Activated CD4-positive, CD25-positive, alpha-beta regulatory T cell treated with anti-CD3 and anti-CD28 coated beads, Interleukin-2, amount 50 U/mL, for 24 hours (primary cell): ENCODE results near the gene ZNF160.
"Not testable (repeated sequence)": the region's sequence is repeated elsewhere in the genome, so short reads cannot be mapped to it uniquely, and the experiment has no call there.

Experiments
- ATAC-seq, 2 donors: fragments of 150-1000 bp; cut with Tn5 transposase; one replicate each; pipeline ENCODE4 v1.10.0; 2021; ENCODE audit warnings: mild to moderate bottlenecking in 1 of 2, moderate library complexity in 1 of 2

Gene ZNF160

DNA sequence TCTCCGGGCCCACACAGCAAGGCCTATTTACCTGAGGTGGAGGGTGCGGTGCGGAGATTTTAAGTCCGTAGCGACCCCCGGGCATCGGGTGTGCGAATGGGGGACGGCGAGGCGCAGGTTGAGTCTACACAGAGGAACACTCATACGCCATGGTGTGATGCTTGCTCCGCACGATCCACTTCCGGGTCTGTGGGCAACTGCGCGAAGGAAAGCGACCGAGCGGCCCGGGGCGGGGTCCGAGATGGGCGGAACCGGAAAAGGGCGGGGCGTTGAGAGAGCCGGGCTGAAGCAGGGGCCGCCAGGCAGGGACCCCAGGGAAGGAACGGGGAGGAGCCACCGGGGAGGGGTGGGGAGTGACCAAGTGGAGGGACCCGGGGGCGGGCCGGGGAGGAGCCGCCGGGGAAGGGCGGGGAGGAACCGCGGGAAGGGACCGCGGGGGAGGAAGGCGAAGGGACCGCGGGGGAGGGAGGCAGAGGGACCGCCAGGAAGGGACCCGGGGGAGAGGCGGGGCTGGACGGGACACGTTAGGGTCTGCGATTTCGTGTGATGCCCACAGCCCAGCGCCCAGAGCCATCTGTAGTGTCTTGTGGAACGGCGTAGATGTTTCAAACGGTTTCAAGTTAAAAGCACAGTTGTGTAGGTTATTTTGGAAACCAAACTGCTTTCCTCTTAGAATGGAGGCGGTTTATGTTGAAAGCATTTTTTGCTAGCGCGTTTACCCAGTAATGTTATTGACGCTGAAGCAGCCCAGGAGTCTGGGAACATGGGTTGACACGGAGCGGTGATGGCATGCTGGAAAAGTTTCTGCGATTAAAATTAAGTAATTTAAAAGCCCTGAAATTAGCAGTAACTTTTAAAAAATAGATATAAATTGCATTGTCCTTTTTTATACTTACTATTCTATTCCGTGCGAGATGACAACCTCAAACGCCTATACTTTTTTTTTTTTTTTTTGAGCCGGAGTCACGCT, at the start of gene ZNF160:
ZNF160 (minus strand) TSS at position 189 of the 970 bp plus-strand sequence. CDS start 17,146 bp downstream, outside the sequence.
- ATAC-seq: peak; percentile 96 to 97

DNA sequence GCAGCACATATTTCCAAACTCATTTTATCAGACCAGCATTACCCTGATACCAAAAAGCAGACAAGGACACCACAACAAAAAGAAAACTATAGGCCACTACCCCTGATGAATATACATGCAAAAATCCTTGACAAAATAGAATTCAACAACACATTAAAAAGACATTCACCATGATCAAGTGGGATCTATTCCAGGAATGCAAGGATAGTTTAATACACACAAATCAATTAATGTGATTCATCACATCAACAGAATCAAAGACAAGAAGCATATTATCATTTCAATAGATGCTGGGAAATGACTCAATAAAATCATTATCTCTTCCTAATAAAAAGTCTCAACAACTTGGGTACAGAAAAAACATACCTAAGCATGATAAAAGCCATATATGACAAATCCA, 44.4 kb upstream of the ZNF160 start:
- ATAC-seq: no peak

DNA sequence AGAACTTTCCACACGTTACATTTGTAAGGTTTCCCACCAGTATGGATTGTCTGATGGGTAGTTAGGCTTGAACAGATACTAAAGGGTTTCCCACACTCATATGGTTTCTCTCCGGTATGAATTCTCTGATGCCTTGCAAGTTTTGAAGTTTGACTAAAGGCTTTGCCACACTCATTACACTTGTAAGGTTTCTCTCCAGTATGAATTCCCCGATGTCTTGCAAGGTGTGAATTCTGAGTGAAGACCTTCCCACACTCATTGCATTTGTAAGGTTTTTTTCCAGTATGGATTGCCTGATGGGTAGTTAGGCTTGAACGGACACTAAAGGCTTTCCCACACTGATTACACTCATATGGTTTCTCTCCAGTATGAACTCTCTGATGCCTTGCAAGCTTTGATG, 37.1 kb upstream of the ZNF160 start:
- no peak for ATAC-seq

DNA sequence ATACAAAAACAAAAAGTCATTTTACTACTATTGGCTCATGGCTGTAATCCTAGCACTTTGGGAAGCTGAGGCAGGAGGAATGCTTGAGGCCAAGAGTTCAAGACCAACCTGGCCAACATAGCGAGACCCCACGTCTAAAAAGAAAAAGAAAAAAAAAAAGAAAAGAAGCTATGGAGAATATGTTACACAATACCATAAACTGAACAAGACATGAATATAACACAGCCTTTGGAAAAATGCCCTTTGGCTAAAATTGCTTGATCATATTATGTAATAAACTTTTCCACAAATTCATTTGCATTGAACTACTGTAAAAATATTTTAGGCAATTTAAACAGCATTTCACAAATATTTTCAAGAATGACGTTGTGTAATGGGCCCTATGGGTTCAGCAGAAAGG, 33.2 kb upstream of the ZNF160 start:
- ATAC-seq: no peak

DNA sequence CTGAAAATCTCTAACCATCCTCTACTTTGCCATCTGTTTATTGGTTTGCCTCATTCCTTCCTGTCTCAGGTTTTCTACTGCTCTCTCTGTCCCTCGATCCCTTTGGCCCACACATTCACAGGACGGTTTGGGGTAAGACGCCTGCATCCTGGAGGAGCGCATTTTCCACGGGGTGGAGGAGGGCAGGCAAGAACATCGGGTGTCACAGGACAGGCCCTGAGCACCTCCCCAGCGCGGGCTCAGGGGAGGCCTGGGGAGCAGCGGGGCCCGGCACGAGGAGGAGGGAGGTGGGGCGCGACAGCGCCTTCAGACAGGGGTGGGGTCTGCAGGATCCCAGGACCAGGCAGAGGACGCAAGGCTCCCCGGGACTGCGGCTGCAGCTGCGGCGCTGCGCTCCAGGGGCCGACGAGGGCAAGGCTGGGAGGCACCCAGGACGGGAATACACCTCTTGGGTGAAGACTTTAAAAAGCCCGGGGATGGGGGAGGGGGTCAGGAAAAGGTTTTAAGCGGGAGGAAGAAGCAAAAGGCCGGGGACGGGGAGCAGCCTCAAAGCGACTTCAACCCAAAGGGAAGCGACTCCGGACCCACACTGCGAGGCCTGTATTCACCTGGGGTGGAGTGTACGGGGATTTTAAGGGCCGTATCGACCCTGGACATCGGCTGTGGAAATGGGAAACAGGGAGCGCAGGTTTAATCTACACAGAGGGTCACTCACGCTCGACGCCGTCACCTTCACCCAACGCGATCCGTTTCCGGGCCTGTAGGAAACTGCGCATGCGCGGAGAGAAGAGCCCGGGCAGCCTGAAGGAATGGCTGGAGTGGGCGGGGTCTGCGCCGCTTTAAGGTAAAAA, 29.1 kb upstream of the ZNF160 start, which contains the start of gene ZNF415:
ZNF415 (minus strand) TSS at position 770 of the 851 bp plus-strand sequence. CDS start 10,234 bp downstream, outside the sequence.
- ATAC-seq: peak in 1 of 2 donors; percentile 49

DNA sequence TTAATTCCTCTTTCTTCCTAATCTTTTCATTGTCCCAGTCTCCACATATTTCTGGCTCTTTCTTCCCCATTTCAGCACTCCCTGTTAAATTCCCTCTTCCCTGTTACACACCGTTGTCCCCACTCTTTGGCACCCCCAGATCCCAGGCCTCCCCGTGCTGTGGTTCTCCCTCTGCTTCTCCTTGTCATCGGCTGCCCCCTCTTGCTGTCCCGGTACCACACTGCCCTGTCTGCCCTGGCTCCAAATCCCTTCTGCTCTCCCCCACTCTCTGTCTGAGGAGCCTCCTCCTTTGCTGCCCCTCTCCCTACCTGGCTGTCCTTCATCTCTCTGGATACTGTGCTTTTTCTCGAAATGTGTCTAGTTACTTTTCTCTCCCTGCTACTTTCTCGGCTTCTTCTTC, 28.5 kb upstream of the ZNF160 start:
- ATAC-seq: no peak

DNA sequence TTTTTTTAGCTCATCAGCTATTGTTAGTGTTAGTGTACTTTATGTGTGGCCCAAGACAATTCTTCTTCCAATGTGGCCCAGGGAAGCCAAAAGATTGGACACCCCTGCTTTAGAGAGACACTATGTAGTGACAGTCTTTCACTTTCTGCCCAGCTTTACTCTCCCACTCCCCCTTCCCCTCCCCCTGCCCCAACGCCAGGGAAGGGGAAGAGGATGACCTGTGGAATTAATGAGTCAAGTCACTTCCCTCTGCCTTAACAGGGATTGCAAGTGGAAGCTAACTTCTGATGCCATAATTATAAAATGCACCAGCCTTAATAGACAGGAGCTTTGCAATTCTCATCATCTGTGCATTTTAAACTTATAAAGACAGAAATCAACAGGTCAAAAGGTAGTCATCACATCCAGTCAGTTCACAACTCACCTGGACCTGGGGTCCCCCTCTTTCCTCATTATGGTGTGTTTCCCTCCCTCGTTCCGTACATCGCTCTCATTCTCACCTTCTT, 27.9 kb upstream of the ZNF160 start:
- ATAC-seq: no peak

DNA sequence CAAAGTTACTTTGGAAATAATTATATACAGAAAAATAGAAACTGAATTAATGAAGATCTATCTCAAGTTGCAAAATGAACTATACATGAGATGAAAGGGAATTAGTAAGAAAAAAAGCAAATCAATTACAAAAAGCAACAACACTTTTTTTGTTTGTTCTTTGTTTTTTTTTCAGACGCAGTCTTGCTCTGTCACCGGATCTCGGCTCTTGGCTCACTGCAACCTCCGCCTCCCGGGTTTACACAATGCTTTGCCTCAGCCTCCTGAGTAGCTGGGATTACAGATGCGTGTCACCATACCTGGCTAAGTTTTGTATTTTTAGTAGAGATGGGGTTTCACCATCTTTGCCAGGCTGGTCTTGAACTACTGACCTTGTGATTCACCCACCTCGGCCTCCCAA, 27.3 kb upstream of the ZNF160 start:
- no peak for ATAC-seq

DNA sequence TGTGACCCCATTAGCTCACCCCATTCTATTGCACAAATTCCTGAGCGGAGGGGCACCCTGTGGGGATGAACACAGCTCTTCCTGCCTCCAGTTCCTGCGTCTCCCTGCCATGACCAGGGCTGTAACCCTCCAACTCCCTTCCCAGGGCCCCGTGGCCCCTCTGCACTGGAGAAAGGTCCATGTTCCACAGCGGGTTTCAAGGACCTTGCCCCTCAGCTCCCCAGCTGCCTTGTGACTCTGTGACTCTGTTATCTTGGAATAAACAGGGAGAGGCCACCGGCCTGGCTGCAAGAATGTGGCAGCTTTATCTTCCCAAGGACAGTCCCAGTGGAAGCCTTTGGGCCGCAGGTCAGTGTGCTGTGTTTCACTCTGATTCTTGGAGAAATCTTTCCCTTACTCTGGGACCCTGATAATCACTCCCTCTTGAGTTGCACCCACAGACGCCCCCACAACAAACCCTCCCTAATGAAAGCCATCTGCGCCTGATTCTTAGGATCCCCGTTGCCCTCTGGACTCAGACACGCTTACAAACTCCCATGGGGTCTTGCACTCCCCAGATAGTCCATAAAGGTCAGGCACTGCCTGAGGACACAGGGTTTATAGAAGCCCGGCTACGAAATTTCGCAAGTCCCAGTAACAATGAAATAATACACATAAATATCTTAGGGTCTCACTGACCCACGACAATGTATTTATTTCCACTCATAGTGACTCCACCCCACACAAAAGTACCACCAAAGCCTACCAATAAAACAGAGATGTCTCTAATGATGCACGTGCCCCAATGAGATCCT, 23.7 kb upstream of the ZNF160 start:
- not testable (repeated sequence) for ATAC-seq

DNA sequence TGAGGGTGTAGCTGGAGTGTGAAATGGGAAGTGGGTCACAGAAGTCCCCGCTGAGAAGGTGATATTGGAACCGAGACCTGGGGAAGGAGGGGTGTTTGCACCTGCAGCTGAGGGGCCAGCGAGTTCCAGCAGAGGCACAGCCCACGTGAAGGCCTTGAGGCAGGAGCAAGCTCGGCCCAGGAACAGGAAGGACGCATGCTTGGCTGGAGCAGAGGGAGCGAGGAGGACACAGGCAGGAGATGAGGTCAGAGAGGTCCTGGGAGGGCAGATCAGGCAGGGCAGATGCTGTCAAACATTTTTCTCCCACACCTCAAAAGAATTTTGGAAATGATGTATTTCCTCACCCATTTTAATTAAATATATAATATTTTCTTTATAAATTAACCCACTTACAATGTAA, 20.2 kb upstream of the ZNF160 start:
- ATAC-seq: no peak

DNA sequence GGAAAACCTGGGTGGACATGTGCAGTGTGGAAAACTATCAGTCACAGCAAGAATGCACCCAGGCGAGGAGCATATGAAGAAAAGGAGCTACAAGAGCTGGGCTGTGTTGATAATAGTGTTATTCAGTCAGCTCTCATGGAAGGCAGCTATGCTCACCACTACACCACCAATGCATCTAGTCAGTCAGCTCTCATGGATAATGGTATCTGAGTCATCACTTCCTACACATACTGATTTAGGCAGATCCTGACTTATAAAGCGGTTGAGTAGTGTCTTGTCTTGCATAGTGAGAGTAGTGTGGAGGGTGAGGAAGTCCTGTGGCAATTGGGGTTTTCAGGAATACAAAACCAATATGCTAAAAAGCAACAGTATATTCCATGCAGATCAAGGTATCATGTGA, 9.1 kb upstream of the ZNF160 start:
- no peak for ATAC-seq

DNA sequence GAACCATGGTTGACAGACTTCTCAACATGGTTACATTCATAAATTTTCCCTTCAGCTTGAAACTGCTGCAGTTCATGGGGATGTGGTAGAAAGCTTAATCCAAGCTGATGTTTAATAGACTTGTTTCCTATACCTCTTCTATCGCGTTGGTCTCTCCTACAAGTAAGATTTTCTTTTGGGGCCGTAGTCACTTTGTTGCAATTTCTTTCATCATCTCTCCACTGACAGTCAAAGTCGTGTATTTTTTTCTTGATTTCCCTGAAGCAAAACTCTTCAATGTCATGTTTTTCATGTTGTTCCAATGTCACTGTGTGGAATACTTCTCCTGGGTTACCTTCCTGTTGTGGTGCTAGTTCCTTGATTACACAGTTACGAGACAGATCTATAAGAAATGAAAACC, 6.3 kb upstream of the ZNF160 start:
- no peak for ATAC-seq

DNA sequence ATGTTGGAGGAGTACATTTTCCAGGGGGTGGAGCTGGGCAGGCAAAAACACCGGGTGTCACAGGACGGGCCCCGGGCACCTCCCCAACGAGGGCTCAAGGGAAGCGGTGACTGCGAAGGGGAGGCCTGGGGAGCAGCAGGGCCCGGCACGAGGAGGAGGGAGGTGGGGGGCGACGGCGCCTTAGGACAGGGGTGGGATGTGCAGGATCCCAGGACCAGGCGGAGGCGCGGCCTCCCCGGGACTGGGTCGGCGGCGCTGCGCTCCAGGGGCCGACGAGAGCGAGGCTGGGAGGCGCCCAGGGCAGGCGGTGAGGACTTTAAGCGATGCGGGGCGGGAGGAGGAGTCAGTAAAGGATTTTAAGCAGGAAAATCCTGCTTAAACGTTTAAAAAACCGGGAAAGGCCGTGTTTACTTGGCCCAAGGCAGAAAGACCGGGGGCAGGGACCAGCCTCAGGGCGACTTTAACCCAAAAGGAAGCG, 427 bp downstream of the ZNF160 start:
- peak; percentile 5 to 26 for ATAC-seq

DNA sequence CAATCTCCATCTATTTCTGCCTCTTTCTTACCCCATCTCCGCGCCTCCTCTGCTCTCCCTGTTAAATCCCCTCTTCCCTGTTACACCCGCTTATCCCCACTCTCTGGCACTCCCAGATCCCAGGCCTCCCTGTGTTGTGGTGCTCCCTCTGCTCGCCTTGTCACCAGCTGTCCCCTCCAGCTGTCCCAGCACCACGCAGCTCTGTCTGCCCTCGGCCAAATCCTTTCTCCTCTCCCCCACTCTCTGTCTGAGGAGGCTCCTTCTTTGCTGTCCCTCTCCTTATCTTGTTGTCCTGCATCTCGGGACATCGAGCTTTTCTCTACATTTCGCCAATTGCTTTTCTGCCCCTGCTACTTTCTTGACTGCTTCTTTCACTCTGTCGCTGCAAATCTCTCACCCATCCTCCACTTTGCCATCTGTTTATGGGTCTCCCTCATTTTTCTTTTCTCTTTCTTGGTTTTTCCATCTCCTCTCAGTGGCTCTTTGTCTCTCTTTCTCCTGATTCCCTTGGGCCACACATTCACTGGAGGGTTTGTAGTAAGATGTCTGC, 941 bp downstream of the ZNF160 start:
- ATAC-seq: no peak

DNA sequence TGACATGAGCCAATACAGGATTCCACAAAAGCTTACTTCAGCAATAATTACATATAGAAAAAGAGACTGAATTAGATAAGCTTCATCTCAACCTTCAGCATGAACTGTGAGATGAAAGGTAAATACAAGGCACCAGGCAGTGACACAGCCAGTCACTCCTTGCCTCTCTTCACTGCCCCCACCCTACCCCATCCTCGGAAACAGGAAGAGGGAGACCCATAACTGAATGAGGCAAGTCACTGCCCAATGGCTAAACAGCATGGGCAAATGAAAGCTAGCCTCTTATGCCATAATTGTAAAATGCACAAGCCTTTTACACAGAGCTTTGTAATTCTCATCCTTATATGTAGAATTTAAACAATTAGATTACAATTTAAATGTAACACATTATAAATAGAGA, 1.7 kb downstream of the ZNF160 start:
- no peak for ATAC-seq

DNA sequence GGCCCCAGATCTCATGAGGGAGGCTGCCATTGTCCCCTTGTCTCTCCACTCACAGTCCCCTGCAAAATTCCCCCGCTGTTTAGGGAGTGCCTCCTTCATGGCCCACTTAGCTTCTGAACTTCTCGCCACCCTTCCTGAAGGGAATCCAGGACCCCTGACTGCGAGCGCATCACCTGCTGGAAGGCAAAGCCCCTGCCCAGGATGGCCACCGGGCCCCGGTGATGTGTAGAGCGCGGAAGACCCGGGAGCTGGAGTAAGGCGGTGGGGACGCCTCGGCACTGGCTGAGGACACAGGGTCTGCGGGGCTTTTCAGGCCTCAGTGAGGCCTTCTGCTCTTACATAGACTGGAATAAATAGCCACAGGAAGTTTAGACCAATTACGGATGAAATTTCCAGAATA, 4.7 kb downstream of the ZNF160 start:
- not testable (repeated sequence) for ATAC-seq

DNA sequence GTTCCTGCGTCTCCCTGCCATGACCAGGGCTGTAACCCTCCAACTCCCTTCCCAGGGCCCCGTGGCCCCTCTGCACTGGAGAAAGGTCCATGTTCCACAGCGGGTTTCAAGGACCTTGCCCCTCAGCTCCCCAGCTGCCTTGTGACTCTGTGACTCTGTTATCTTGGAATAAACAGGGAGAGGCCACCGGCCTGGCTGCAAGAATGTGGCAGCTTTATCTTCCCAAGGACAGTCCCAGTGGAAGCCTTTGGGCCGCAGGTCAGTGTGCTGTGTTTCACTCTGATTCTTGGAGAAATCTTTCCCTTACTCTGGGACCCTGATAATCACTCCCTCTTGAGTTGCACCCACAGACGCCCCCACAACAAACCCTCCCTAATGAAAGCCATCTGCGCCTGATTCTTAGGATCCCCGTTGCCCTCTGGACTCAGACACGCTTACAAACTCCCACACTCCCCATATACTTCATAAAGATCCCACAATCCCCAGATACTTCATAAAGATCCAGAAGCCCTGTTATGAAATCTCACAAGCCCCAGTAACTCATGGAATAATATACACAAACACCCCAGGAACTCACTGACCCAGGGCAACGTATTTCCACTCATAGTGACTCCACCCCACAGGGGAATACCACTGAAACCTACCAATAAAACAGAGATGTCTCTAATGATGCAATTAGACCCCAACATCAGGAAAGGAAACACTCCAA, 6.1 kb downstream of the ZNF160 start:
- ATAC-seq: not testable (repeated sequence)

DNA sequence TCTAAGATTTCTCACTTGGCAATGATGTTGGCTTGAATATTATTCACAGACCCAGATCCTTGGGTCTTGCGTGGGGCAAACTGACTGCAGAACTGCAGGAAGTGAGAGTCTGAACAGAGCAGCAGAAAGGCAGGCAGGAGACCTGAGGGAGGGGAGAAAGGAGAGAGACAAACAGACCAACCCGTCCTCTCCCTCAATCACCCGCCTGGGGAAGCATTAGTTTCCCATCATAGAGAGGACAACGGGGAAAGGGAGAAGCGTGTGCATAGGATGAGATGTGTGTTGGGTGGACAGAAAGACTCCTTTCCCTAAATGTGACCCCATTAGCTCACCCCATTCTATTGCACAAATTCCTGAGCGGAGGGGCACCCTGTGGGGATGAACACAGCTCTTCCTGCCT, 6.6 kb downstream of the ZNF160 start:
- ATAC-seq: not testable (repeated sequence)

DNA sequence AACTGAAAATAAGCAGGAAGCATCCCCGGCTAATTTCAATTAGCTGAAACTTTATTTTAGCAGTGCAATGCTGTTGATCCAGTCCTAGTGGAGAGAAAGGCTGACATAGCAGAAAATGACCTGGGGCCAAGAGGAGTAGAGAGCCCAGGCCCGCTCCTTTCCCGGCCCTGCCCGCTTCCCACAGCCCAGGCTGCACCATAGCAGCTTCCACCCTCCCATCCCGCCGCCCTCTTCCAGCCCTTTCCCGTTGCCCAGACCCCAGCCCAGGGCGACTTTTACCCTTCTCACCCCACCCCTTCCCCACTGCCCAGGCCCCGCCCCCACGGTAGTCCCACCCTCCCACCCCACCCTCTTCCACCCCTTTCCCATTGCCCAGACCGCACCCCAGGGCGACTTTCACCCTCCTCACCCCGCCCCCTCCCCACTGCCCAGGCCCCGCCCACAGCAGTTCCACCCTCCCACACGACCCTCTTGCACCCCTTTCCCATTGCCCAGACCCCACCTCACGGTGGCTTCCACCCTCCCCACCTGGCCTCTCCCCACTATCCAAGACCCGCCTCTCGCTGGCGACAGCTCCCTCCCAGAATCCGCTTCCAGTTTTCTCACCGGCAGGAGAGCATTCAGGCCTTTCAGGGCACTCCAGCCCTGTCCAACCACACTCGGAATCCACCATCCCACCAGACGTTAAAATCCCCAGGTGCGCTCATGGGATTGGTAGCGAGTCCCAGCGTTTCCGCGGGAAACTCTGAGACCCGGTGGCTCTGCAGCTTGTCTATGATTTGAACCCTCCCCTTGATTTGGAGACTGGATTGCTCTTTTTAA, 8.3 kb downstream of the ZNF160 start:
- ATAC-seq: no peak

DNA sequence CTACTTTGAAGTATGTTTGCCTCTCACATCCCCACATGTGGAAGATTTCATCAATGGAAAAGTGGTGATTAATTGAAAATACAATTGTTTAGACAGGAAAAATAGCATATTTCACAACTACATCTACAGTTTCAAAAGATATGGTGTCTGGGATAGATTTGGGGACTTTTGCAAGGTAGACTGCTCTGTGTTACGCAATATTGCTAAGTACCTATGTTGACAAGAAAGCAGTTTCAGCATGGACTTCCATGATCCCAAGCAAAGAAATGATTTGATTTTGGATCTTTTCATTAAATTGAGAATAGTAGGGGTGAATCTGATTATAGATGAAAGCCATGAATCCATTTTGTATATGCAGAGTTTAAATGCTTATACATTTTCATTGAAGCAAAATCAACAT, 10.5 kb downstream of the ZNF160 start:
- no peak for ATAC-seq
